ENCODE data around the gene FOXC1. TPM values are rescaled to one million over a fixed set of nuclear protein-coding genes. Genes with fewer than 3 reads are reported as not detected.

Gene FOXC1
- total and polyA plus RNA-seq, 2 of the 13 experiments (the other 11 are each of a cell fraction or from before 2014, with no cell fraction given), result 0.44 to 0.55 TPM

DNA sequence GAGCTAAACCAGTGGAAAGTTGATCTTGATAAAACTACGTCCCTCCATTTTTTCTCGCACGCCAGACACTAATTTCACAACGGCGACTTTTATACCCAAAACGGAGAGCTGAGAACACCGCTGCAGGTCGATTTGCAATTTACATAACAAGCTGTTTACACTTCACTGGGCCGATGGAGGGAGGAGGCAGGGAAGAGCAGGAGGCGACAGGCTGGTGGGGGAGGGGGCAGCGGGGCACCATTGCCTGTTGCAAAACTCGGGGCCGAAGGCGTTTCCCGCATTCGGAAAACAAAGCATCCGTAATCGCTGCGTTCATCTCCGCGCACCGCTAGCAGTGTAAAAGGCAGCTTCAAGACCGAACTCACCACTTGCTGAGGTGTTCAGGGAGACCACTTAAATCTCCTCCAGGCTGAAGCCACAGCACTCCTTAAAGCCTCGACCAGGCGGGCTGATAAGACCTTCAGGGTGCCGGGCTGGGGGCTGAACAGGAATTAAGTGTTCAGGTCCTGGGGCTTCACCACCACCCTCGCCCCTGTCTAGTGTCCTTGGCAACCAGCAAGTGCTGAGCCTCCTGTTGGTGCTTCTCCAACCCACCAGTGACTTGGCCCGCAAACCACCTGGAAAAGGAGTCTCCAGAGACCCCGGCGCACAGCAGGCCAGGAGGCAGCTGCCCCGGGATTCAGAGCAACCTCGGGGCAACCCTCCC, 2.0 kb upstream of the FOXC1 start (continued):
- TF ChIP-seq RARA (CRISPR knock-in tag; IDR thresholded peaks at IDR 0.05), result peak; percentile 29; the same call in 1 of the 2 replicates
- TF ChIP-seq GLI4 (CRISPR knock-in tag; IDR thresholded peaks at IDR 0.05; ENCODE audit: borderline replicate concordance), result no peak
- peak; percentile 54; the same call in 1 of the 2 replicates for TF ChIP-seq KDM2A (CRISPR knock-in tag; IDR thresholded peaks at IDR 0.05; ENCODE audit: borderline replicate concordance, low read depth)
- TF ChIP-seq ZFP1 (CRISPR knock-in tag; IDR thresholded peaks at IDR 0.05), result peak; percentile 96; the same call in 1 of the 2 replicates
- TF ChIP-seq ZNF335 (CRISPR knock-in tag; IDR thresholded peaks at IDR 0.05), result peak; percentile 72; the same call in 1 of the 2 replicates
- peak; percentile 27; the same call in 1 of the 2 replicates for TF ChIP-seq DMAP1 (CRISPR knock-in tag; IDR thresholded peaks at IDR 0.05)
- TF ChIP-seq KLF6 (CRISPR knock-in tag; IDR thresholded peaks at IDR 0.05), result 0 out of 2 replicates have a peak, but pooled peaks have one; percentile 40
- TF ChIP-seq SAP130 (CRISPR knock-in tag; IDR thresholded peaks at IDR 0.05; ENCODE audit: low read depth), result peak; percentile 64
- no peak for TF ChIP-seq FOXA1 (IDR thresholded peaks at IDR 0.05)
- TF ChIP-seq FOXA1 (CRISPR knock-in tag; IDR thresholded peaks at IDR 0.05), result peak; percentile 86
- TF ChIP-seq TARDBP (CRISPR knock-in tag; IDR thresholded peaks at IDR 0.05), result peak; percentile 81
- TF ChIP-seq, protein P1, sequence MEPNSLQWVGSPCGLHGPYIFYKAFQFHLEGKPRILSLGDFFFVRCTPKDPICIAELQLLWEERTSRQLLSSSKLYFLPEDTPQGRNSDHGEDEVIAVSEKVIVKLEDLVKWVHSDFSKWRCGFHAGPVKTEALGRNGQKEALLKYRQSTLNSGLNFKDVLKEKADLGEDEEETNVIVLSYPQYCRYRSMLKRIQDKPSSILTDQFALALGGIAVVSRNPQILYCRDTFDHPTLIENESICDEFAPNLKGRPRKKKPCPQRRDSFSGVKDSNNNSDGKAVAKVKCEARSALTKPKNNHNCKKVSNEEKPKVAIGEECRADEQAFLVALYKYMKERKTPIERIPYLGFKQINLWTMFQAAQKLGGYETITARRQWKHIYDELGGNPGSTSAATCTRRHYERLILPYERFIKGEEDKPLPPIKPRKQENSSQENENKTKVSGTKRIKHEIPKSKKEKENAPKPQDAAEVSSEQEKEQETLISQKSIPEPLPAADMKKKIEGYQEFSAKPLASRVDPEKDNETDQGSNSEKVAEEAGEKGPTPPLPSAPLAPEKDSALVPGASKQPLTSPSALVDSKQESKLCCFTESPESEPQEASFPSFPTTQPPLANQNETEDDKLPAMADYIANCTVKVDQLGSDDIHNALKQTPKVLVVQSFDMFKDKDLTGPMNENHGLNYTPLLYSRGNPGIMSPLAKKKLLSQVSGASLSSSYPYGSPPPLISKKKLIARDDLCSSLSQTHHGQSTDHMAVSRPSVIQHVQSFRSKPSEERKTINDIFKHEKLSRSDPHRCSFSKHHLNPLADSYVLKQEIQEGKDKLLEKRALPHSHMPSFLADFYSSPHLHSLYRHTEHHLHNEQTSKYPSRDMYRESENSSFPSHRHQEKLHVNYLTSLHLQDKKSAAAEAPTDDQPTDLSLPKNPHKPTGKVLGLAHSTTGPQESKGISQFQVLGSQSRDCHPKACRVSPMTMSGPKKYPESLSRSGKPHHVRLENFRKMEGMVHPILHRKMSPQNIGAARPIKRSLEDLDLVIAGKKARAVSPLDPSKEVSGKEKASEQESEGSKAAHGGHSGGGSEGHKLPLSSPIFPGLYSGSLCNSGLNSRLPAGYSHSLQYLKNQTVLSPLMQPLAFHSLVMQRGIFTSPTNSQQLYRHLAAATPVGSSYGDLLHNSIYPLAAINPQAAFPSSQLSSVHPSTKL (CRISPR knock-in tag; IDR thresholded peaks at IDR 0.05), result peak; percentile 59
- TF ChIP-seq ZNF589 (CRISPR knock-in tag; conservative IDR thresholded peaks at IDR 0.05), result no peak
- TF ChIP-seq, protein P2, sequence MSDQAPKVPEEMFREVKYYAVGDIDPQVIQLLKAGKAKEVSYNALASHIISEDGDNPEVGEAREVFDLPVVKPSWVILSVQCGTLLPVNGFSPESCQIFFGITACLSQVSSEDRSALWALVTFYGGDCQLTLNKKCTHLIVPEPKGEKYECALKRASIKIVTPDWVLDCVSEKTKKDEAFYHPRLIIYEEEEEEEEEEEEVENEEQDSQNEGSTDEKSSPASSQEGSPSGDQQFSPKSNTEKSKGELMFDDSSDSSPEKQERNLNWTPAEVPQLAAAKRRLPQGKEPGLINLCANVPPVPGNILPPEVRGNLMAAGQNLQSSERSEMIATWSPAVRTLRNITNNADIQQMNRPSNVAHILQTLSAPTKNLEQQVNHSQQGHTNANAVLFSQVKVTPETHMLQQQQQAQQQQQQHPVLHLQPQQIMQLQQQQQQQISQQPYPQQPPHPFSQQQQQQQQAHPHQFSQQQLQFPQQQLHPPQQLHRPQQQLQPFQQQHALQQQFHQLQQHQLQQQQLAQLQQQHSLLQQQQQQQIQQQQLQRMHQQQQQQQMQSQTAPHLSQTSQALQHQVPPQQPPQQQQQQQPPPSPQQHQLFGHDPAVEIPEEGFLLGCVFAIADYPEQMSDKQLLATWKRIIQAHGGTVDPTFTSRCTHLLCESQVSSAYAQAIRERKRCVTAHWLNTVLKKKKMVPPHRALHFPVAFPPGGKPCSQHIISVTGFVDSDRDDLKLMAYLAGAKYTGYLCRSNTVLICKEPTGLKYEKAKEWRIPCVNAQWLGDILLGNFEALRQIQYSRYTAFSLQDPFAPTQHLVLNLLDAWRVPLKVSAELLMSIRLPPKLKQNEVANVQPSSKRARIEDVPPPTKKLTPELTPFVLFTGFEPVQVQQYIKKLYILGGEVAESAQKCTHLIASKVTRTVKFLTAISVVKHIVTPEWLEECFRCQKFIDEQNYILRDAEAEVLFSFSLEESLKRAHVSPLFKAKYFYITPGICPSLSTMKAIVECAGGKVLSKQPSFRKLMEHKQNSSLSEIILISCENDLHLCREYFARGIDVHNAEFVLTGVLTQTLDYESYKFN (CRISPR knock-in tag; conservative IDR thresholded peaks at IDR 0.05), result peak; percentile 57; the same call in 1 of the 2 replicates
- TF ChIP-seq, protein P3, sequence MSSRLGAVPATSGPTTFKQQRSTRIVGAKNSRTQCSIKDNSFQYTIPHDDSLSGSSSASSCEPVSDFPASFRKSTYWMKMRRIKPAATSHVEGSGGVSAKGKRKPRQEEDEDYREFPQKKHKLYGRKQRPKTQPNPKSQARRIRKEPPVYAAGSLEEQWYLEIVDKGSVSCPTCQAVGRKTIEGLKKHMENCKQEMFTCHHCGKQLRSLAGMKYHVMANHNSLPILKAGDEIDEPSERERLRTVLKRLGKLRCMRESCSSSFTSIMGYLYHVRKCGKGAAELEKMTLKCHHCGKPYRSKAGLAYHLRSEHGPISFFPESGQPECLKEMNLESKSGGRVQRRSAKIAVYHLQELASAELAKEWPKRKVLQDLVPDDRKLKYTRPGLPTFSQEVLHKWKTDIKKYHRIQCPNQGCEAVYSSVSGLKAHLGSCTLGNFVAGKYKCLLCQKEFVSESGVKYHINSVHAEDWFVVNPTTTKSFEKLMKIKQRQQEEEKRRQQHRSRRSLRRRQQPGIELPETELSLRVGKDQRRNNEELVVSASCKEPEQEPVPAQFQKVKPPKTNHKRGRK (CRISPR knock-in tag; IDR thresholded peaks at IDR 0.05), result no peak

Data from HepG2 (cell line).